ENCODE data around the gene VWA7.
"Not testable (repeated sequence)": the region's sequence is repeated elsewhere in the genome, so short reads cannot be mapped to it uniquely, and the experiment has no call there.

Gene VWA7

DNA sequence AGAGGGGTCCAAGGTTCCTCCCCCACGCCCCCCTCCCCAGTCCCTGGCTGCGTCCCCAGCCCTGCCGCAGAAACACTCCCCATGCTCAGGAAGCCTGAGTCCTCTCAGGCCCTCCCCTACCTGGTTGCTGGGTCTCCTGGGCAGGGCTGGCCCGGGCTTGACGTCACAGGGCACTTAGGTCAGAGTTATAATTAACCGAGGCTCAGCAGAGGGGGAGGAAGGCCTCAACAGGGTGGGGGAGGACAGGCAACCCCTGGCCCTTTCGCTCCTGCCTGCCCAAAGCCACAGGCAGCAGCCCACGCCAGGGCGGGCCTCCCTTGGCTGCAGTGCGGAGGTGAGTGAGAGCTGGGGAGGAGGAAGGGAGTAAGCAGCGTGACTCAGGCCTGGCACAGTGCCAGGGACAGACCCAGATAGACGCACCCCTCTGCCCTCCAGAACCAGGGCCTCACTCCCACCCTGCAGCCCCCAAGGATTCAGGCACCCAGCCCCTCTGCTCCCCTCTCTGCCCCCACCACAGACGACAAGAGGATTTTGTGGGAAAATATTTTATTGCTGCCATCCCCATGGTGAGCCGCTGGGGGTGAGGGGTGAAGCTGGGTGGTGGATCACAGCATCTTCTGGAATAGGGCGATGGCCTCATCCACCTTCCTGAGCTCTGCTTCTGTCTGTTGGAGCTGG, at the start of gene VWA7:
Gene VWA7, minus strand, starts transcription at position 340 of the 678 bp plus-strand sequence. CDS start 549 bp downstream, outside the sequence.
- peak; percentile 71 to 72 for DNase-seq (ENCODE audit: low read depth in 2 of 2)

DNA sequence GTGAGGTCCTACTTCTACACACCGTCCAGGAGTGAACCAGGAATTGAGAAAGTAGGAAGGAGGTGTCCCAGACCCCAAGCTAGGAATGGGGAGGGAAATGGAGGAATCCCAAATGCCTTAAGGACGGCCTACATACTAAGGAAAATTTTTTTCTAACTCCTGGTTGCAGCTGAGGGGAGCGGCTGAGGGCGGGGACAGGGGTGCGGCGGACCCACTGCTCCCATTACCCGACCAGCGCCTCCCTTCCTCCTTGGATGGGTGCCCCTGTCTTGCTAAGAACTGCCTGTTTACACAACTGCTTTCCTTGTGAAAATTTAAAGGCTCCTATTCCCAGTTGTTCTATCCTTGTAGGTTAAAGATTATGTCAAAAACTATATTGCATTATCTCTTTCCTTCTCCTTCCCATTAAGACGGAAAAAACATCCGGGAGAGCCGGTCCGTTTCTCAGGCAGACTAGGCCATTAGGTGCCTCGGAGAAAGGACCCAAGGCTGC, 49.7 kb upstream of the VWA7 start:
- DNase-seq (ENCODE audit: low read depth in 2 of 2), result no peak

DNA sequence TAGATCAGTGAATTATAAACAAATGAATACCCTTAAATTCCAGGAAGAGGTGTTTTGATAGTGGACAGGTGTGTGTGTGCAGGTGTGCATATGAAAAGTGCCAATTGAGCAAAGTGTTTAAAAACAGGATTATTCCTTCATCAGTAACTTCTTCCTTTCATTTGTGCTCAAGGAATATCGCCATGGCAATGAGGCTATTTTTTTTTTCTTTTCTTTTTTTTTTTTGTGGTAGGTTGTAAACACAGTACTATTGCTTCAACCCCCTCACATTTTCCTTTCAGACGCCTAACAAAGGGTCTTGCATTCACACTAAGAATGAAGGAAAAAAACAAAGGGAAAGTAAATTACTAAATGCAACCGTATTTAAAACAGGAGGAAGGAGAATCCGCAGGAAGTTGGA, 48.4 kb upstream of the VWA7 start:
- DNase-seq (ENCODE audit: low read depth in 2 of 2), result no peak

DNA sequence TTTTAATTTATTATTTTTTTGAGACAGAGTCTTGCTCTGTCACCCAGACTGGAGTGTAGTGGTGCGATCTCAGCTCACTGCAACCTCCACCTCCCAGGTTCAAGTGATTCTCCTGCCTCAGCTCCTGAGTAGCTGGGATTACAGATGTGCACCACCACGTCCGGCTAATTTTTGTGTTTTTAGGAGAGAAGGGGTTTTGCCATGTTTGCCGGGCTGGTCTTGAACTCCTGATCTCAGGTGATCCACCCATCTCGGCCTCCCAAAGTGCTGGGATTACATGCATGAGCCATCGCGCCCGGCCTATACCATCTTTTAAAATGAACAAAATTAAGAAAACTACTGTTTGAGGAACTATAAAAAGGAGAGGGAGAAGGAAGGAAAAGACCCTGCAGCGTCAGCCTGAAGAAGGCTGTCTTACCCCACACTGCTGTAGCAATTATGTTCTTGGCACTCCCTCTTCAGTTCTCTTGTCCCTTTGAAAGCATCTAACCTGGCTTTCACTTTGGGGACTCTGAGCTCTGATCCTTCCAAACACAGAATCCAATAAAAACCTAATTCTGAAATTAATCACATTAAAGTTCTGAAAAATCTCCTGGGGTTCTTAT, 46.6 kb upstream of the VWA7 start:
- not testable (repeated sequence) for DNase-seq (ENCODE audit: low read depth in 2 of 2)

GRCh38 chr6:31822036-31822821, 45.1 kb upstream of the VWA7 start:
- peak in 1 of 2 donors; percentile 36 for DNase-seq (ENCODE audit: low read depth in 2 of 2)

GRCh38 chr6:31821301-31822035, 44.3 kb upstream of the VWA7 start:
- no peak for DNase-seq (ENCODE audit: low read depth in 2 of 2)

GRCh38 chr6:31820399-31820798, 43.3 kb upstream of the VWA7 start:
- not testable (repeated sequence) for DNase-seq (ENCODE audit: low read depth in 2 of 2)

DNA sequence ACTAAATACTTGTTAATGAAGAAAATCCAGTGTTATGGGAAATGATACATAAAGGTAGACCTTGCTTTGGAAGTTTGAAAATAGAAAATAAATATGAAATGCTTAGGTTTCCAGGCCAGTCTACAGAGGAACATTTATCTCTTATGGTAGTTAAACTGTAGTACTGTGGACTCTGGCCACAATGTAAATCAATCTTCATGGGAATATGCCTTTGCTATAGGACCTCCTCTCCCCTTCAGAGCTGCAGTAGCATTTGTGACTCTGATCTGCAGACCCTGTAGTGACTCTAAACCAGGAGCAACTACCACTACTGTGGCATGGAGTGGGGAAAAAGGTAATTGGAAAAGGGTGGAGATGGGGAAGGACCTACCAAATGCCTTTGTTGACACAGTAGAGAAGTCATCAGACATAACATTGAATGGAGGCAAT, 42.8 kb upstream of the VWA7 start:
- no peak for DNase-seq (ENCODE audit: low read depth in 2 of 2)

GRCh38 chr6:31817929-31818511, 40.9 kb upstream of the VWA7 start:
- not testable (repeated sequence) for DNase-seq (ENCODE audit: low read depth in 2 of 2)

- DNase-seq (ENCODE audit: low read depth in 2 of 2), result not testable (repeated sequence)
These were observed 40.2 kb upstream of the VWA7 start for GRCh38 chr6:31817133-31817928.

GRCh38 chr6:31815025-31815838, 38.1 kb upstream of the VWA7 start, which contains the start of the genes HSPA1A and HSPA1L:
Gene HSPA1A (plus strand): TSS chr6:31815543. CDS start chr6:31815757, 214 bp downstream.
Gene HSPA1L (minus strand): TSS chr6:31815283. CDS start chr6:31811972, 3,311 bp downstream.
- peak; percentile 45 to 51 for DNase-seq (ENCODE audit: low read depth in 2 of 2)

- peak in 1 of 2 donors; percentile 50 for DNase-seq (ENCODE audit: low read depth in 2 of 2)
These were observed 37.5 kb upstream of the VWA7 start for GRCh38 chr6:31814677-31815024.

GRCh38 chr6:31813465-31813849, 36.3 kb upstream of the VWA7 start:
- DNase-seq (ENCODE audit: low read depth in 2 of 2), result no peak

- no peak for DNase-seq (ENCODE audit: low read depth in 2 of 2)
These were observed 34.5 kb upstream of the VWA7 start for GRCh38 chr6:31811645-31812044.

DNA sequence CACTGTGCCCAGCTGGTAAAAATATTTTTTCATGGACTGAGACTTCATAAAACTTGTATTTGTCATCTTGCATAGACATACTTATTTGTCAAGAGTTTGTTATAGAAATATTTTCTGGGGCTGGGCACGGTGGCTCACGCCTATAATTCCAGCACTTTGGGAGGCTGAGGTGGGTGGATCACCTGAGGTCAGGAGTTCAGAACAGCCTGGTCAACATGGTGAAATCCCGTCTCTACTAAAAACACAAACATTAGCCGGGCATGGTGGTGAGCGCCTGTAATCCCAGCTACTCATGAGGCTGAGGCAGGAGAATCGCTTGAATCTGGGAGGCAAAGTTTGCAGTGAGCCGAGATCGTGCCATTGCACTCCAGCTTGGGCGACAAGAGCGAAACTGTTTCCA, 31.5 kb upstream of the VWA7 start:
- not testable (repeated sequence) for DNase-seq (ENCODE audit: low read depth in 2 of 2)

- DNase-seq (ENCODE audit: low read depth in 2 of 2), result peak; percentile 95
These were observed 29.5 kb upstream of the VWA7 start, which contains the start of gene LSM2 for GRCh38 chr6:31806470-31807272. Gene LSM2 (minus strand): TSS chr6:31806966. CDS start chr6:31806757, 209 bp downstream.

GRCh38 chr6:31805939-31806469, 28.9 kb upstream of the VWA7 start:
- DNase-seq (ENCODE audit: low read depth in 2 of 2), result no peak

Data from stimulated activated CD8-positive, alpha-beta memory T cell treated with anti-CD3 and anti-CD28 coated beads, Interleukin-15, amount 100 ng/mL, for 4 hours (primary cell).